Astrocyte of the cerebellum (primary cell): ENCODE data around the gene MORC2.

Source experiments
- DNase-seq: peaks from one replicate; pipeline ENCODE4 v3.0.0-alpha.2; 2011; ENCODE audit warnings: low read depth
- H3K4me3 ChIP-seq: 2 replicates; pipeline ENCODE4 v1.5.1; 2011; ENCODE audit warnings: mild to moderate bottlenecking, low read depth, low read length, moderate library complexity
- CTCF ChIP-seq: IDR thresholded peaks from 2 replicates; pipeline ENCODE4 v1.5.1; 2012; ENCODE audit warnings: low read length, low read depth, moderate library complexity, mild to moderate bottlenecking; ENCODE audit errors: missing control alignments
- in situ Hi-C: cut with HindIII; loops from 2 replicates; pipeline ENCODE4 v1.10.0; 2017; ENCODE audit warnings: low sequenced_read_pairs

MORC2 gene

GRCh38 chr22:30979932-30980331 lies 11.4 kb upstream of the MORC2 start:
- in situ Hi-C loops = loop anchor here (5.0 kb wide), 1 partner anchor 67 kb away; no protein-coding TSS in a partner anchor
- H3K4me3 ChIP-seq = no peak overlapping the region
- no peak for TF ChIP-seq CTCF
- no peak for DNase-seq

GRCh38 chr22:30978304-30978962 lies 9.9 kb upstream of the MORC2 start:
- H3K4me3 ChIP-seq = no peak overlapping the region
- TF ChIP-seq CTCF = no peak
- in situ Hi-C loops = no loop called here
- no peak for DNase-seq

- TF ChIP-seq CTCF = no peak
- peak overlapping the region; percentile 81 for H3K4me3 ChIP-seq
- no peak for DNase-seq
- in situ Hi-C loops = no loop called here
Observed at GRCh38 chr22:30970356-30970746, 1.8 kb upstream of the MORC2 start.

- DNase-seq = peak; percentile 3
- in situ Hi-C loops = no loop called here
- no peak for TF ChIP-seq CTCF
- H3K4me3 ChIP-seq = peak overlapping the region; percentile 81
Observed at GRCh38 chr22:30969532-30970355, 1.2 kb upstream of the MORC2 start.

GRCh38 chr22:30968924-30969531 lies 454 bp upstream of the MORC2 start, which contains the start of gene TUG1:
TSS of gene TUG1 (plus strand) at chr22:30969265.
- DNase-seq = peak; percentile 94
- peak within 1 kb of the TSS; percentile 81 for H3K4me3 ChIP-seq
- TF ChIP-seq CTCF = no peak
- in situ Hi-C loops = no loop called here

- in situ Hi-C loops = no loop called here
- TF ChIP-seq CTCF = no peak
- H3K4me3 ChIP-seq = no peak overlapping the region
- DNase-seq = no peak
Observed at GRCh38 chr22:30964858-30965257, 3.7 kb downstream of the MORC2 start.
